Measurements from ENCODE around the gene FANK1. TPM values are rescaled to one million over a fixed set of nuclear protein-coding genes. Genes with fewer than 3 reads are reported as not detected.

The FANK1 gene
- total RNA-seq, 1 donor, result 8.3 TPM

- peaks cover 10% of the 10 kb centered on the region for H4K20me1 ChIP-seq (ENCODE audit: insufficient read depth, low read length)
- H3K9me3 ChIP-seq (ENCODE audit: low read depth, low read length), result no peaks in the 10 kb centered on the region
- H3K4me2 ChIP-seq (ENCODE audit: insufficient read depth, low read length), result no peak overlapping the region
- no peak overlapping the region for H2AFZ ChIP-seq (ENCODE audit: low read length)
- peaks cover 3% of the 10 kb centered on the region for H3K79me2 ChIP-seq (ENCODE audit: insufficient read depth, low read length)
- no peaks in the 10 kb centered on the region for H3K27me3 ChIP-seq (ENCODE audit: insufficient read depth, low read length)
- no peak overlapping the region for H3K27ac ChIP-seq (ENCODE audit: low read depth, low read length)
- H3K4me3 ChIP-seq (ENCODE audit: insufficient read depth, low read length), result no peak overlapping the region
- DNase-seq (ENCODE audit: insufficient read length, low spot score, missing footprints), result peak; percentile 73
- no peak for TF ChIP-seq CTCF (IDR thresholded peaks at IDR 0.05; ENCODE audit: extremely low read depth, low read depth, low read length)
- peaks cover 10% of the 10 kb centered on the region for H3K36me3 ChIP-seq (ENCODE audit: insufficient read depth, low read length)
- H3K4me1 ChIP-seq (ENCODE audit: insufficient read depth, low read length), result peaks cover 3% of the 10 kb centered on the region
Measured at GRCh38 chr10:125871338-125871737, 25.0 kb upstream of the FANK1 start.

DNA sequence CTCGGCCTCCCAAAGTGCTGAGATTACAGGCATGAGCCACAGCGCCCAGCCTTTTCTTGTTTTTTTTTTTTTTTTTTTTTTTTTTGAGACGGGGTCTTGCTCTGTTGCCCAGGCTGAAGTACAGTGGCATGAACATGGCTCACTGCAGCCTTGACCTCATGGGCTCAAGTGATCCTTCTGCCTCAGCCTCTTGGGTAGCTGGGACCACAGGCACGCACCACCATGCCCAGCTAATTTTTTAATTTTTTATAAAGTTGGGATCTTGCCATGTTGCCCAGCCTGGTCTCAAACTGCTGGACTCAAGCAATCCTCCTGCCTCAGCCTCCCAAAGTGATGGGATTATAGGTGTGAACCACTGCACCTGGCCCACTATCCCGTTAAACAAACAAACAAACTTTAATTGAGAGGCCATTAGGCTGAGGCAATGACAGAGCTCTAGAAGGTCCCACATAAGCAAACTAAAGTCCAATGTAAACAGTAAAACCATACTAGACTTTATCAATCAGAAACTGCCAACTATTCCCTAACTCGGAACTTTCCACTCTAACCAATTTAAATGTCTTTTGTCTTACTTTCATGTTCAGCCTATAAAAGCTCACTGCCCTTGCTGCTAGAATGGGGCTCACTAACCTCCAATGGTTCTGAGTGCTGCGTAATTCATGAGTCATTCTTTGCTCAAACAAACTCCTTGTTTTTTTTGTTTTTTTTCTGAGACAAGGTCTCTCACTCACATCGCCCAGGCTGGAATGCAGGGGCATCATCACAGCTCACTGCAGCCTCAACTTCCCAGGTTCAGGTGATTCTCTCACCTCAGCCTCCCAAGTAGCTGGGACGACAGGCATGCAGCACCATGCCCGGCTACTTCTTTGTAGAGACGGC, 17.2 kb upstream of the FANK1 start:
- Histone ChIP-seq H3K9me3 (ENCODE audit: low read depth, low read length) (no peaks in the 10 kb centered on the region), H3K36me3 (ENCODE audit: insufficient read depth, low read length) (peaks cover 3% of the 10 kb centered on the region), H3K4me1 (ENCODE audit: insufficient read depth, low read length) (peaks cover 8% of the 10 kb centered on the region), H3K4me3 (ENCODE audit: insufficient read depth, low read length) (no peak overlapping the region), H3K27me3 (ENCODE audit: insufficient read depth, low read length) (no peaks in the 10 kb centered on the region), H3K79me2 (ENCODE audit: insufficient read depth, low read length) (peaks cover 13% of the 10 kb centered on the region), H4K20me1 (ENCODE audit: insufficient read depth, low read length) (peaks cover 8% of the 10 kb centered on the region), H3K27ac (ENCODE audit: low read depth, low read length) (peak overlapping the region; percentile 54), H2AFZ (ENCODE audit: low read length) (no peak overlapping the region), H3K4me2 (ENCODE audit: insufficient read depth, low read length) (peak overlapping the region; percentile 58)
- no peak for DNase-seq (ENCODE audit: insufficient read length, low spot score, missing footprints)
- no peak for TF ChIP-seq CTCF (IDR thresholded peaks at IDR 0.05; ENCODE audit: extremely low read depth, low read depth, low read length)

GRCh38 chr10:125880719-125881118, 15.6 kb upstream of the FANK1 start:
- Histone ChIP-seq H3K4me1 (ENCODE audit: insufficient read depth, low read length) (peaks cover 8% of the 10 kb centered on the region), H3K27ac (ENCODE audit: low read depth, low read length) (no peak overlapping the region), H3K9me3 (ENCODE audit: low read depth, low read length) (no peaks in the 10 kb centered on the region), H3K4me2 (ENCODE audit: insufficient read depth, low read length) (no peak overlapping the region), H3K4me3 (ENCODE audit: insufficient read depth, low read length) (no peak overlapping the region), H2AFZ (ENCODE audit: low read length) (no peak overlapping the region), H3K27me3 (ENCODE audit: insufficient read depth, low read length) (no peaks in the 10 kb centered on the region), H3K79me2 (ENCODE audit: insufficient read depth, low read length) (peaks cover 13% of the 10 kb centered on the region), H4K20me1 (ENCODE audit: insufficient read depth, low read length) (peaks cover 15% of the 10 kb centered on the region), H3K36me3 (ENCODE audit: insufficient read depth, low read length) (peaks cover 6% of the 10 kb centered on the region)
- no peak for DNase-seq (ENCODE audit: insufficient read length, low spot score, missing footprints)
- TF ChIP-seq CTCF (IDR thresholded peaks at IDR 0.05; ENCODE audit: extremely low read depth, low read depth, low read length), result no peak

DNA sequence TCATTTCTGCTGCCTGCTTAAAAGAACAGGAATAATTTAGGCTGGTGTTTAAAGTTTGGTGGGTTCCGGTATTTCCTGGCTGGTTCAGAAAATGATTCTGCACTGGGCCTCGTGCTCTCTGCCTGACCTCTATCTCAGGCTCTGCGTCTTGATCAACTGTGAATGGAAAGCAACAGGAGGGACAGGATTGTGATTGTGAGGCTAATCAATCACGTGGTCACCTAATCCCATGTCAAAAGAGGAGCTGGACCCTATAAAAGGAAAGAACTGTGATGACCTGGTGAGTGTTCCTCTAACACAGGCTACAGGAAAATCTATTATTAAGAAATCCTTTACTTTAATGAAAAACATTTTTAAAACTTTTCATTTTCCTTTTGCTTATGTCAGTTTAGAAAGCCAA, 15.2 kb upstream of the FANK1 start, which contains the start of gene DHX32:
Gene DHX32 (minus strand): TSS at position 101 of the 400 bp plus-strand sequence. CDS start 468 bp downstream, outside the sequence.
- no peaks in the 10 kb centered on the region for H3K9me3 ChIP-seq (ENCODE audit: low read depth, low read length)
- peaks cover 8% of the 10 kb centered on the region for H3K4me1 ChIP-seq (ENCODE audit: insufficient read depth, low read length)
- H3K79me2 ChIP-seq (ENCODE audit: insufficient read depth, low read length), result peaks cover 17% of the 10 kb centered on the region
- H3K27me3 ChIP-seq (ENCODE audit: insufficient read depth, low read length), result no peaks in the 10 kb centered on the region
- no peak for DNase-seq (ENCODE audit: insufficient read length, low spot score, missing footprints)
- H3K27ac ChIP-seq (ENCODE audit: low read depth, low read length), result no peak within 1 kb of the TSS
- peaks cover 17% of the 10 kb centered on the region for H4K20me1 ChIP-seq (ENCODE audit: insufficient read depth, low read length)
- no peak within 1 kb of the TSS for H3K4me2 ChIP-seq (ENCODE audit: insufficient read depth, low read length)
- H3K36me3 ChIP-seq (ENCODE audit: insufficient read depth, low read length), result peaks cover 3% of the 10 kb centered on the region
- no peak within 1 kb of the TSS for H3K4me3 ChIP-seq (ENCODE audit: insufficient read depth, low read length)
- TF ChIP-seq CTCF (IDR thresholded peaks at IDR 0.05; ENCODE audit: extremely low read depth, low read depth, low read length), result no peak
- H2AFZ ChIP-seq (ENCODE audit: low read length), result no peak within 1 kb of the TSS

All from osteoblast (primary cell).